Measurements from ENCODE around the gene TBC1D22B.

TBC1D22B gene

GRCh38 chr6:37257634-37258404 lies at the start of gene TBC1D22B, which contains the start of gene TMEM217 (continued):
- TF ChIP-seq, protein P1, sequence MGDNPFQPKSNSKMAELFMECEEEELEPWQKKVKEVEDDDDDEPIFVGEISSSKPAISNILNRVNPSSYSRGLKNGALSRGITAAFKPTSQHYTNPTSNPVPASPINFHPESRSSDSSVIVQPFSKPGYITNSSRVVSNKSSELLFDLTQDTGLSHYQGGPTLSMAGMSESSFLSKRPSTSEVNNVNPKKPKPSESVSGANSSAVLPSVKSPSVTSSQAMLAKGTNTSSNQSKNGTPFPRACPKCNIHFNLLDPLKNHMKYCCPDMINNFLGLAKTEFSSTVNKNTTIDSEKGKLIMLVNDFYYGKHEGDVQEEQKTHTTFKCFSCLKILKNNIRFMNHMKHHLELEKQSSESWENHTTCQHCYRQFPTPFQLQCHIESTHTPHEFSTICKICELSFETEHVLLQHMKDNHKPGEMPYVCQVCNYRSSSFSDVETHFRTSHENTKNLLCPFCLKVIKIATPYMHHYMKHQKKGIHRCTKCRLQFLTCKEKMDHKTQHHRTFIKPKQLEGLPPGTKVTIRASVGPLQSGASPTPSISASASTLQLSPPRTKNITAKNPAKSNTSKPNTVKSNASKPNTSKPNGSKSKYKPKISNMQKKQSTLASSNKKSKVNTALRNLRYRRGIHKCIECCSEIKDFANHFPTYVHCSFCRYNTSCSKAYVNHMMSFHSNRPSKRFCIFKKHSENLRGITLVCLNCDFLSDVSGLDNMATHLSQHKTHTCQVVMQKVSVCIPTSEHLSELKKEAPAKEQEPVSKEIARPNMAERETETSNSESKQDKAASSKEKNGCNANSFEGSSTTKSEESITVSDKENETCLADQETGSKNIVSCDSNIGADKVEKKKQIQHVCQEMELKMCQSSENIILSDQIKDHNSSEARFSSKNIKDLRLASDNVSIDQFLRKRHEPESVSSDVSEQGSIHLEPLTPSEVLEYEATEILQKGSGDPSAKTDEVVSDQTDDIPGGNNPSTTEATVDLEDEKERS (tag by site-specific recombination; IDR thresholded peaks at IDR 0.05) = no peak
- TF ChIP-seq ZNF501 (tag by site-specific recombination; IDR thresholded peaks at IDR 0.05) = peak; percentile 71; the same call in 1 of the 2 replicates
- TF ChIP-seq ZSCAN30 (tag by site-specific recombination; IDR thresholded peaks at IDR 0.05) = peak; percentile 18; the same call in 1 of the 2 replicates
- TF ChIP-seq ZNF610 (tag by site-specific recombination; IDR thresholded peaks at IDR 0.05; ENCODE audit: borderline replicate concordance) = peak; percentile 35; the same call in 1 of the 2 replicates
- TF ChIP-seq, protein P2, sequence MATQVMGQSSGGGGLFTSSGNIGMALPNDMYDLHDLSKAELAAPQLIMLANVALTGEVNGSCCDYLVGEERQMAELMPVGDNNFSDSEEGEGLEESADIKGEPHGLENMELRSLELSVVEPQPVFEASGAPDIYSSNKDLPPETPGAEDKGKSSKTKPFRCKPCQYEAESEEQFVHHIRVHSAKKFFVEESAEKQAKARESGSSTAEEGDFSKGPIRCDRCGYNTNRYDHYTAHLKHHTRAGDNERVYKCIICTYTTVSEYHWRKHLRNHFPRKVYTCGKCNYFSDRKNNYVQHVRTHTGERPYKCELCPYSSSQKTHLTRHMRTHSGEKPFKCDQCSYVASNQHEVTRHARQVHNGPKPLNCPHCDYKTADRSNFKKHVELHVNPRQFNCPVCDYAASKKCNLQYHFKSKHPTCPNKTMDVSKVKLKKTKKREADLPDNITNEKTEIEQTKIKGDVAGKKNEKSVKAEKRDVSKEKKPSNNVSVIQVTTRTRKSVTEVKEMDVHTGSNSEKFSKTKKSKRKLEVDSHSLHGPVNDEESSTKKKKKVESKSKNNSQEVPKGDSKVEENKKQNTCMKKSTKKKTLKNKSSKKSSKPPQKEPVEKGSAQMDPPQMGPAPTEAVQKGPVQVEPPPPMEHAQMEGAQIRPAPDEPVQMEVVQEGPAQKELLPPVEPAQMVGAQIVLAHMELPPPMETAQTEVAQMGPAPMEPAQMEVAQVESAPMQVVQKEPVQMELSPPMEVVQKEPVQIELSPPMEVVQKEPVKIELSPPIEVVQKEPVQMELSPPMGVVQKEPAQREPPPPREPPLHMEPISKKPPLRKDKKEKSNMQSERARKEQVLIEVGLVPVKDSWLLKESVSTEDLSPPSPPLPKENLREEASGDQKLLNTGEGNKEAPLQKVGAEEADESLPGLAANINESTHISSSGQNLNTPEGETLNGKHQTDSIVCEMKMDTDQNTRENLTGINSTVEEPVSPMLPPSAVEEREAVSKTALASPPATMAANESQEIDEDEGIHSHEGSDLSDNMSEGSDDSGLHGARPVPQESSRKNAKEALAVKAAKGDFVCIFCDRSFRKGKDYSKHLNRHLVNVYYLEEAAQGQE (tag by site-specific recombination; IDR thresholded peaks at IDR 0.05) = peak; percentile 28
- peak; percentile 66; the same call in 1 of the 2 replicates for TF ChIP-seq ZNF324 (tag by site-specific recombination; IDR thresholded peaks at IDR 0.05)
- TF ChIP-seq, protein P3, sequence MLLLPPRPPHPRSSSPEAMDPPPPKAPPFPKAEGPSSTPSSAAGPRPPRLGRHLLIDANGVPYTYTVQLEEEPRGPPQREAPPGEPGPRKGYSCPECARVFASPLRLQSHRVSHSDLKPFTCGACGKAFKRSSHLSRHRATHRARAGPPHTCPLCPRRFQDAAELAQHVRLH (tag by site-specific recombination; IDR thresholded peaks at IDR 0.05) = peak; percentile 3; the same call in 1 of the 2 replicates
- TF ChIP-seq SCRT2 (tag by site-specific recombination; IDR thresholded peaks at IDR 0.05) = peak; percentile 98
- TF ChIP-seq ZNF768 (tag by site-specific recombination; IDR thresholded peaks at IDR 0.05) = no peak
- no peak for TF ChIP-seq MEIS1 (CRISPR knock-in tag; IDR thresholded peaks at IDR 0.05; ENCODE audit: borderline replicate concordance)
- TF ChIP-seq ZNF2 (tag by site-specific recombination; IDR thresholded peaks at IDR 0.05) = peak; percentile 90
- TF ChIP-seq, protein P4, sequence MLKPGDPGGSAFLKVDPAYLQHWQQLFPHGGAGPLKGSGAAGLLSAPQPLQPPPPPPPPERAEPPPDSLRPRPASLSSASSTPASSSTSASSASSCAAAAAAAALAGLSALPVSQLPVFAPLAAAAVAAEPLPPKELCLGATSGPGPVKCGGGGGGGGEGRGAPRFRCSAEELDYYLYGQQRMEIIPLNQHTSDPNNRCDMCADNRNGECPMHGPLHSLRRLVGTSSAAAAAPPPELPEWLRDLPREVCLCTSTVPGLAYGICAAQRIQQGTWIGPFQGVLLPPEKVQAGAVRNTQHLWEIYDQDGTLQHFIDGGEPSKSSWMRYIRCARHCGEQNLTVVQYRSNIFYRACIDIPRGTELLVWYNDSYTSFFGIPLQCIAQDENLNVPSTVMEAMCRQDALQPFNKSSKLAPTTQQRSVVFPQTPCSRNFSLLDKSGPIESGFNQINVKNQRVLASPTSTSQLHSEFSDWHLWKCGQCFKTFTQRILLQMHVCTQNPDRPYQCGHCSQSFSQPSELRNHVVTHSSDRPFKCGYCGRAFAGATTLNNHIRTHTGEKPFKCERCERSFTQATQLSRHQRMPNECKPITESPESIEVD (tag by site-specific recombination; IDR thresholded peaks at IDR 0.05) = no peak

DNA sequence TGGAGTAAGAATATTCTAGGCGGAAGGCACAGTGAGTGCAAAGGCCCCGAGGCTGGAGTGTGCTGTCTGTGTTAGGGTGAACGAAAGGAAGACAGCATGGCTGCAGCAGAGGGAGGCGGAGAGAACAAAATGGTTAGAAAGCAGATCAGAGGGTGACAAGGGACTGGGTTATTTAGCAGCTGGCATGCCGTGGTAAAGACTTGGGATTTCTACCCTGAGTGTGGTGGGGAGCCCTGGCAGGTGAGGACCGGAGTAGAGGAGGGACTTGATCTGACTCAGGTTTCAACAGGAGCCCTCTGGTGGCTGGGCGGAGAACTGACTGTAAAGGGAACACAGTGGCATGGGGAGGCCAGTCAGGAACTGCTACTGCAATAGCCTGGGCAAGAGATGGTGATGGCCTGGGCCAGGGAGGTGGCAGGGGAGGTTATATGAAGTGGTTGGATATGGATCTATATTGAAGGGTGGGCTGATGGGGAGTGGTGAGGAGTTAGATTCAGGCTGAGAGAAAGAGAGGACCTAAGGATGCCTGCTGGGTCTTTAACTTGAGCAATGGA lies 49.6 kb upstream of the TBC1D22B start:
- POLR2A ChIA-PET = no interaction called here
- CTCF ChIA-PET = interaction anchor here (0.6 to 17.8 kb wide), 23 partner anchors 9 to 742 kb away, joined by 3 to 845 read pairs (median 5); partner anchors contain the start of gene PIM1
- TF ChIP-seq ZNF423 (tag by site-specific recombination; IDR thresholded peaks at IDR 0.05) = no peak
- TF ChIP-seq ZNF10 (tag by site-specific recombination; IDR thresholded peaks at IDR 0.05) = no peak
- TF ChIP-seq, protein P3 (tag by site-specific recombination; IDR thresholded peaks at IDR 0.05) = peak; percentile 76; the same call in 1 of the 2 replicates
- TF ChIP-seq, protein P4 (tag by site-specific recombination; IDR thresholded peaks at IDR 0.05) = no peak
- TF ChIP-seq, protein P5, sequence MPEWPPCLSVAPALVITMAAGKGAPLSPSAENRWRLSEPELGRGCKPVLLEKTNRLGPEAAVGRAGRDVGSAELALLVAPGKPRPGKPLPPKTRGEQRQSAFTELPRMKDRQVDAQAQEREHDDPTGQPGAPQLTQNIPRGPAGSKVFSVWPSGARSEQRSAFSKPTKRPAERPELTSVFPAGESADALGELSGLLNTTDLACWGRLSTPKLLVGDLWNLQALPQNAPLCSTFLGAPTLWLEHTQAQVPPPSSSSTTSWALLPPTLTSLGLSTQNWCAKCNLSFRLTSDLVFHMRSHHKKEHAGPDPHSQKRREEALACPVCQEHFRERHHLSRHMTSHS (tag by site-specific recombination; IDR thresholded peaks at IDR 0.05) = no peak
- TF ChIP-seq ZNF391 (tag by site-specific recombination; IDR thresholded peaks at IDR 0.05; ENCODE audit: borderline replicate concordance, low read depth) = no peak
- TF ChIP-seq ZNF426 (tag by site-specific recombination; IDR thresholded peaks at IDR 0.05) = no peak
- peak; percentile 34; the same call in 1 of the 2 replicates for TF ChIP-seq ZNF335 (tag by site-specific recombination; conservative IDR thresholded peaks at IDR 0.05)
- TF ChIP-seq ZNF660 (tag by site-specific recombination; IDR thresholded peaks at IDR 0.05) = no peak
- peak; percentile 96 for TF ChIP-seq ZNF623 (tag by site-specific recombination; IDR thresholded peaks at IDR 0.05)
- no peak for TF ChIP-seq ZNF350 (tag by site-specific recombination; IDR thresholded peaks at IDR 0.05)
- no peak for TF ChIP-seq GLI4 (tag by site-specific recombination; IDR thresholded peaks at IDR 0.05)
- TF ChIP-seq ZNF184 (tag by site-specific recombination; IDR thresholded peaks at IDR 0.05) = no peak

More for the DNA sequence above, 49.6 kb upstream of the TBC1D22B start:
- no peaks in the 10 kb centered on the region for H3K36me3 ChIP-seq (ENCODE audit: control insufficient read depth in 2 of 2, insufficient read depth in 1 of 2, low read length in 2 of 2)
- no peaks in the 10 kb centered on the region for H3K9me3 ChIP-seq (ENCODE audit: control insufficient read depth, insufficient read depth, low read depth, low read length)
- peaks cover 2% of the 10 kb centered on the region for H3K4me1 ChIP-seq (ENCODE audit: control insufficient read depth, insufficient read depth, low read length)
- no peak overlapping the region for H3K27ac ChIP-seq (ENCODE audit: extremely low read depth, low read depth, low read length)
- no peak overlapping the region for H3K4me3 ChIP-seq (ENCODE audit: low read depth, low read length)

Measured in HEK293 (cell line).